Lower leg skin (tissue), 3 donors: Measurements from ENCODE around the gene ZRANB3.

Source experiments
- CTCF ChIP-seq, 3 donors: fragments of 450-650 bp; IDR thresholded peaks; one replicate each; pipeline ENCODE4 v1.5.1; 2016; ENCODE audit warnings: antibody characterized with exemption in 3 of 3, mild to moderate bottlenecking in 3 of 3, moderate library complexity in 2 of 3
- POLR2A ChIP-seq, 2 donors: fragments of 450-650 bp; IDR thresholded peaks; one replicate each; pipeline ENCODE4 v1.6.1; 2016 to 2017; ENCODE audit warnings: antibody characterized with exemption in 2 of 2, mild to moderate bottlenecking in 1 of 2, moderate library complexity in 1 of 2

- TF ChIP-seq POLR2A (IDR thresholded peaks at IDR 0.05): no peak
- no peak for TF ChIP-seq CTCF (IDR thresholded peaks at IDR 0.05)
Observed at GRCh38 chr2:135179689-135180088, 351.3 kb downstream of the ZRANB3 start.
